GM18909 (cell line): ENCODE data around the gene FUZ.

Source experiments
- ATAC-seq: cut with Tn5 transposase; IDR thresholded peaks from one replicate; pipeline ENCODE4 v1.9.1; 2021; ENCODE audit warnings: mild to moderate bottlenecking; ENCODE audit not compliant: unreplicated experiment, poor library complexity

FUZ gene

DNA sequence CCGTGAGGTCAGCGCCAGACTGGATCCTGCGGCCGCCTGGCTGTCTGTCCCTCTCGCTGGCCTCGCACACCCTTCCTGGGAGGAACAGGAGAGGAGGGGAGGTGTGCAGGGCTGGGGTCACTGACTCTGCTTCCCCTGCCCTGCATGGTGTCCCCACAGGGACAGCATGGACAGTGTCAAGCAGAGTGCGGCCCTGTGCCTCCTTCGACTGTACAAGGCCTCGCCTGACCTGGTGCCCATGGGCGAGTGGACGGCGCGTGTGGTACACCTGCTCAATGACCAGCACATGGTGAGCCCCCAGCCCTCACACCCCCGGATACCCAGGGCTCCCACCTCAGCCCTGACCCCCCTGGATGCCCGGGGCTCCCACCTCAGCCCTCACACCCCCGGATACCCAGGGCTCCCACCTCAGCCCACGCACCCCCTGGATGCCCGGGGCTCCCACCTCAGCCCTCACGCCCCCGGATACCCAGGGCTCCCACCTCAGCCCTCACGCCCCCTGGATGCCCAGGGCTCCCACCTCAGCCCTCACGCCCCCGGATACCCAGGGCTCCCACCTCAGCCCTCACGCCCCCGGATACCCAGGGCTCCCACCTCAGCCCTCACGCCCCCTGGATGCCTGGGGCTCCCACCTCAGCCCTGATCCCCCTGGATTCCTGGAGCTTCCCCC lies 21.2 kb downstream of the FUZ start:
- no peak for ATAC-seq

- no peak for ATAC-seq
Measured at GRCh38 chr19:49790866-49791265, 22.2 kb downstream of the FUZ start.

DNA sequence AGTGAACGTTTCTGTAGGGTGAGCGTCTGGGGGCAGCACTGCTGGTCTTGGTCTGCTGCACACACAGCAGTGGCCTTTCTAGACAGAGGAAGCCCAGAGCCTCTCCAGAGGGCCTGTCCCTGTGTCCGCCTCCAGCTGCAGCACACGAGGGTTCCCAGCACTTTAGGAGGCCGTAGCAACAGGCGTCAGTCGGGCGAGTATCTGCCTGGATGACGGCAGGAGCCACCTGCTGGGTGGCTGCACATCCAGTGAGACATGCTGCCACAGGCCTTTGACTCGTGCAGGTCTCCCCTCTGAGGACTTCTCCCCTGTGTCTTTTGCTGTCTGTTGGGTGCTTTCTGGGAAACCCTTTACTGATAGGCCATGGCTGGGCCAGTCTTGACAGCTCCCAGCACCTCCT lies 24.2 kb downstream of the FUZ start:
- no peak for ATAC-seq

DNA sequence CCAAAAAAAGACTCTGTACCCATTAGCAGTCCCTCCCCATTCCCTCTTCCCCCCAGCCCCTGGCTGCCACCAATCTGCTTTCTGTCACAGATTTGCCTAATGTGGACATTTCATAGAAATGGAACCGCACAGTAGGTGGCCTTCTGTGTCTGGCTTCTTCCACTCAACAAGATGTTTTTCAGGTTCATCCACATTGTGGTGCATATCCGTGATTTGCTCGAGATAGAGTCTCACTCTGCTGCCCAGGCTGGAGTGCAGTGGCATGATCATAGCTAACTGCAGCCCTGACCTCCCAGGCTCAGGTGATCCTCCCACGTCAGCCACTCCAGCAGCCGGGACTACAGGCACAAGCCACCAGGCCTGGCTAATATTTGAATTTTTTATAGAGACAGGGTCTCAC lies 25.3 kb downstream of the FUZ start:
- no peak for ATAC-seq

- no peak for ATAC-seq
Measured at GRCh38 chr19:49786376-49786820, 26.7 kb downstream of the FUZ start.

DNA sequence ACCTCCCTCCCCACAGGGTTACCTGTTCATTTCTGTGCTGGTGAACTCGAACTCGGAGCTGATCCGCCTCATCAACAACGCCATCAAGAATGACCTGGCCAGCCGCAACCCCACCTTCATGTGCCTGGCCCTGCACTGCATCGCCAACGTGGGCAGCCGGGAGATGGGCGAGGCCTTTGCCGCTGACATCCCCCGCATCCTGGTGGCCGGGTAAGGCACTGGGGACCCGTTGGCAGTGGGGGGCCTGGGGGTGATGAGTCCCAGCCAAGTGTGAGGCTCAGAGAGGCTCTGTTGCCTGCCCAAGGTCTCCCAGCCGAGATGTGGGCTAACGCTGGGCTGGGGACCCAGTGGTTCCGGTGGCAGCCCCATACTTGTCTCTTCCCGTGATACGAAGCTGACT lies 30.6 kb downstream of the FUZ start:
- no peak for ATAC-seq

- ATAC-seq: no peak
Measured at GRCh38 chr19:49781394-49781793, 31.7 kb downstream of the FUZ start.

DNA sequence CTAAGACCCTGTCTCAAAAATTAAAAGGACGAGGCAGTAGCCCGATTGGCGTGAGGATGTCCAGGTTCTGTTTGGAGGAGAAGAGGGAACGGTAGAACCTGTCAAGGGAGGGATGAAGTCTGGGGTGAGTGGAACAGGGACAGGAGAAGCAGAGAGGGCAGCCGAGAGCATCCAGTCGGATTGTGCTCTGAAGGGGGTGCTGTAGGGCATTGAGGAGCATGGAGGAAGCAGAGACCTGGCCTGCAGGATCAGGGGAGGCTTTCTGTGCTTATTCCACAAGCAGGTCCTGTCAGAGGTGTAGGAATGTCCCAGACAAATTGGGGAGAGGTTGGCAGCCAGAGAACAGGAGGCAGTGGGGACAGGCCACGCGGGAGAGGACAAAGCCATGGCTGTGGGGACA lies 32.2 kb downstream of the FUZ start:
- no peak for ATAC-seq

DNA sequence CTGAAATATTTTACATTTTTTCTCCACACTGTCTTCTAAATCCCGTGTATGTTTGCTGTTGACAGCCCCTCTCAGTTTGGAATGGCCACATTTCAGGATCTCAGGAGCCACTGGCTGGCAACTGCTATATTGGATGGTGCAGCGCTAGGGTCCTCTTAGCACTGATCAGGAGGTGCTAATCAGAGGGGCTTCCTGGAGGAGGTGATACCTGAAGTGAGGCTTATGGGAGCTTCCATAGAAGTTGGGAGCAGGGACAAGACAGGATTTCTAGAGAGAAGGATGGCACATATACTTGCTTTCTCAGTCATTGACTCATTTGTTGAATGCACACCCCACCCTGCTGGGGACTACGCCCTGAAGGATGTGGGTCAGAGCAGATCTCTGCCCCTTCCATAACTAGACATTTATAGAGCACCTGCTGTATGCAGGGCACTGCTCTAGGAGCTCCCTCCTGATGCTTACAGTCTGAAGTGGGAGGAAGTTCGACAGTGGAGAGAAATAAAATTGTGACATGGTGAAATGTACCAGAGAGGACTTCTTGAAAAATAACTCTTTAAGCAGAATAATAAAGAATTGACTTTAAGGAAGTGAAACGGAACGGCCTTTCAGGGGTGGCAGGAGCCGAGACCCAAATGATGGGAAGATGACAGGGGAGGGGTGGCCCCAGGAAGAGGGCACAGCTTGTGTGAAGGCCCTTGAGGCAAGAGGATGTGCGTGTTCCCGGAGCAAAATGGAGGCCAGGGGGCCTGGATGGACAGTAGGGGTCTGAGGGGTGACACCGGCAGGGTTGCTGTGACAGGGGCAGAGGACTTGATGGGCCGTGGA lies 33.1 kb downstream of the FUZ start:
- no peak for ATAC-seq

DNA sequence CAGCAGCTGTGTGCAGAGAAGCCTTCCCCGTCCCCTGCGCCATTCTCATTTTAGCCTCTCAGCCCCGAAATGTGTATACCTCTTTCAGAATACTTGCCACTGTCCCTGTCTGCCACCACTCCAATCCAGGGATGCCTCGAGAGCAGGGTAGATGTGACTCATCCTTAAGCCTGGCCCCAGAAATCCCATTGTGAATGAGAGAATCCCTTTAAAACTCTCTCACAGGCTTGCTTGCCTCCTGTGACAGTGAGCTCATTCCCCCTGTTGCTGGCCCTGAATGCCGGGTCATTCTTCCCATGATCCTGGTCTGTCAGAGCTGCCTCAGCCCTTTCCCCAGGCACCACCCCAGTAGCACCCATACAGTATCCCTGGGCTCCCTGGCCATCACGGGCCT lies 36.7 kb downstream of the FUZ start:
- no peak for ATAC-seq

GRCh38 chr19:49775742-49776370 lies 37.2 kb downstream of the FUZ start:
- ATAC-seq: no peak

GRCh38 chr19:49774969-49775368 lies 38.1 kb downstream of the FUZ start:
- ATAC-seq: no peak

- no peak for ATAC-seq
Measured at GRCh38 chr19:49773663-49774350, 39.3 kb downstream of the FUZ start.

DNA sequence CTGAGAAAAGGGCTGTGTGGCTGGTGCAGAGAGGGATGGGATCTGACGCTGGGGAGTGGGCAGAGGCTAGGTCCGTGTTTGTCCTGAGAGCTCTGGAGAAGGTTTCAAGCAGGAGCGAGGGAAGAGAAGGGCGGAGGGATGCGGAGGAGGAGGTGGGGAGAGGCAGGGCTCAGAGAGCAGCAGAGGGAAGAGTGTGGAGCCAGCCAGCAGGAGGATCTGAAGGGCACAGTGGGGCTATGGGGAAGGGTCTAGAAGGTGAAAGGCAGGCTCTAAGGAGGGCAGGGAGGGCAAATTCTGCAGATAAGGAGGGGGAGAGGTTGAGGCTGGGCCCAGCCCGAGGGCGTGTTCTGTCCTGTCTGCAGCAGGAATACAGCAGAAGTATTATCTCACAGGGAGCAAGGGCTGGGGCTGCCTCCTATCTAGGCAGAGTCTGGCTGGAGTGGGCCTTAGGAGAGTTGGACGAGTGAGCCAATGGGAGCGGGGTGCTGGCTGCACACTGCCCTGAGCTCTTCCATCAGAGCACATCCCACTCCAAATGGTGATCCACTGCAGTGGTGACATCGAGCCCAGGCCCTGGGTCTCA lies 40.2 kb downstream of the FUZ start:
- no peak for ATAC-seq

DNA sequence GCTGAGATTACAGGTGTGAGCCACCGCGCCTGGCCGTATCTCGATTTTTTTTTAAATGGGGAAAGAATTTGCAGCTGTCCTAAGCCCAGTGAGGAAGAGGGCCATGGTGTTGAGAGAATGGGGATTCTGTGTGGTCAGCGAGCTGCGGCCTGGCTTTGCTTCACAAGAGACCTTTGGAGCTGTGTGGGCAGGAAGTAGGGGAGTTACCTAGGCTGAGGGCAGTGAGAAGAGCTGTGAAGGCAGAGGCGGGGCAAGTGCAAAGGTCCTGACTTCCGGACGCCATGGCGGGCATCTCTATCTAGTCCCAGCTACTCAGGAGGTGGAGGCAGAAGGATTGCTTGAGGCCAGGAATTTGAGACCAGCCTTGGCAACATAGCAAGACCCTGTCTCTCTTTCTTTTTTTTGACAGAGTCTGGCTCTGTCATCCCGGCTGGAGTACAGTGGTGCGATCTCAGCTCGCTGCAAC lies 41.4 kb downstream of the FUZ start:
- no peak for ATAC-seq

DNA sequence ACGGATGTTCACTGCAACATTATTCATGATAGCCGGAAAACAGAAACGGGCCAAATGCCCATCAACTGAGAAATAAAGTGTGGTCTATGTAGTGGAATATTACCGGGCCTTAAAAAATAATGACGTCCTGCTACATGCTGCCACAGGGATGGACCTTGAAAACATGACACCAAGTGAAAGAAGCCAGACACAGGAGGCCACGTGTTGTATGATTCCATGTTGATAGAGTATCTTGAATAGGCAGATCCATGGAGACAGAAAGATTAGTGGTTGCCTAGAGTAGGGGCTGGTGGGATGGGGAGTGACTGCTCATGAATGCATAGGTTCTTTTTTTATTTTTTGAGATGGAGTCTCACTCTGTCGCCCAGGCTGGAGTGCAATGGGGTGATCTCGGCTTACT lies 42.6 kb downstream of the FUZ start:
- no peak for ATAC-seq

DNA sequence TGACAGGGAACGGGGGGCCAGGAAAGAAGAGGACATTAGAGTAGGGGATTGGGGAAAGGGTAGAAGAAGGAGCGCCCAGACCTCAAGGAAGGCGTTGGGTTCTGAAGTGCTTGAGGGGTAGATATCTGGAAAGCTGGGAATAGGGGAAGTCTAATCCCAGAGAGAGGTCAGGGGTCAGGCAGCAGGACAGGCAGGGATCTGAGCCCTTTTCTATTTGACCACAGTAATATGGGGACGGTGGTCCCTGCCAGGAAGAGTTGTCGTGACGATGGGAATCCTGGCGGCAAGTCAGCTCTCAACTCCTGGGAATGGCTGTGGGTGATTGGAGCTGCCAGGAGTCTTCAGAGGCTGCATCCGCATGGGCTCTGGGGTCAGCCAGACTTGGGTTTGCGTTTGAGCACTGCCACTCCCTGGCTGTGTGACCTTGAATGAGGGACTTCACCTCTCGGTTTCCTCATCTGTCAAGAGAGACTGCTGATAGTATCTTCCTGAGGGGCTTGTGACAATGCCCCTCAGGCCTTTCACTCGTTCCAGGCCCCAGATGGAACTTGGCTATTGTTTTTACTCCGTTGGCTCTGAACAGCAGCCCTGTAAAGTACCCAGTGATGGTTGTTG lies 45.0 kb downstream of the FUZ start:
- no peak for ATAC-seq

- no peak for ATAC-seq
Measured at GRCh38 chr19:49767381-49767780, 45.7 kb downstream of the FUZ start.

DNA sequence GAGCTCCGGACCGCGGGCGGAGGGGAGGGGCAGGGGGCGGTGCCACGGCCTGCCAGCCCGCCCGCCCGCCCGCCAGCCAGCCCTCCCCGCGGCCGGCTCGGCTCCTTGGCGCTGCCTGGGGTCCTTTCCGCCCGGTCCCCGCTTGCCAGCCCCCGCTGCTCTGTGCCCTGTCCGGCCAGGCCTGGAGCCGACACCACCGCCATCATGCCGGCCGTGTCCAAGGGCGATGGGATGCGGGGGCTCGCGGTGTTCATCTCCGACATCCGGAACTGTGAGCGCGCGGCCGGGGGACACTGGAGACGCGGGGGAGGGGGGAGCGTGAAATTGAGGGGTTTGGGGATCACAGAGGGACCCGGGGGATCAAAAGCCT lies 46.2 kb downstream of the FUZ start, which contains the start of gene AP2A1:
TSS of gene AP2A1 (plus strand) at position 72 of the 370 bp plus-strand sequence. CDS start at position 205, 133 bp downstream.
- ATAC-seq: no peak
